Endothelial cell of umbilical vein (primary cell): ENCODE results near the gene GRK5. TPM values are rescaled to one million over a fixed set of nuclear protein-coding genes. Genes with fewer than 3 reads are reported as not detected.

Experiments
- BruUV-seq: library from RNA; stranded (reverse); fragments of 400-500 nt; replicated peaks from 2 replicates; lab custom pipeline; 2021; lab: Mats Ljungman, UMichigan
- CTCF ChIA-PET: fragments of 300-600, 350-600 bp; sonication (Branson Sonifier 250); formaldehyde crosslinking; loops from one replicate; lab custom pipeline; 2021; ENCODE audit warnings: antibody characterized with exemption, inconsistent platforms; lab: Charles Lee
- POLR2A ChIA-PET: fragments of 300-600, 350-600 bp; sonication (Branson Sonifier 250); formaldehyde crosslinking; loops from one replicate; lab custom pipeline; 2021; ENCODE audit warnings: antibody characterized with exemption, inconsistent platforms; lab: Charles Lee
- DNase-seq: peaks from one replicate; pipeline ENCODE4 v3.0.0-alpha.2; 2011; ENCODE audit warnings: low read depth, low spot score
- FAIRE-seq: peaks from 2 replicates; lab custom pipeline; 2011; peaks lifted over from hg19 to GRCh38; lab: Jason Lieb, UNC
- H2AFZ ChIP-seq: 2 replicates; pipeline ENCODE4 v1.6.0; 2012; ENCODE audit warnings: low read depth, low read length, control low read depth, inconsistent platforms
- H3K27ac ChIP-seq: 2 replicates; pipeline ENCODE4 v1.5.1; 2011; ENCODE audit warnings: low read depth, mild to moderate bottlenecking, control low read depth, low read length, moderate library complexity; ENCODE audit not compliant: insufficient read depth
- H3K27me3 ChIP-seq, 2 experiments: 2 replicates each; pipeline versions ENCODE4 v1.6.0 to v1.6.1; 2011; ENCODE audit warnings: low read length in 2 of 2, mixed read lengths in 1 of 2; ENCODE audit not compliant: control insufficient read depth in 2 of 2, insufficient read depth in 2 of 2
- H3K36me3 ChIP-seq, 2 experiments: 2 replicates in 1 of 2; 3 replicates in 1 of 2; pipeline ENCODE4 v1.5.1; 2011; ENCODE audit warnings: low read length in 2 of 2, mild to moderate bottlenecking in 1 of 2, moderate library complexity in 1 of 2; ENCODE audit not compliant: control insufficient read depth in 2 of 2, insufficient read depth in 2 of 2; ENCODE audit errors: extremely low read depth in 1 of 2
- H3K4me1 ChIP-seq: 3 replicates; pipeline ENCODE4 v1.5.1; 2011; ENCODE audit warnings: mild to moderate bottlenecking, low read length; ENCODE audit not compliant: control insufficient read depth, insufficient read depth; ENCODE audit errors: extremely low read depth
- H3K4me2 ChIP-seq: 2 replicates; pipeline ENCODE4 v1.6.1; 2011; ENCODE audit warnings: low read length, control low read depth, mixed read lengths; ENCODE audit not compliant: insufficient read depth
- H3K4me3 ChIP-seq, 3 experiments: fragments of 200-600 bp in 1 of 3; sonication (generic), shearing (Covaris generic) in 1 of 3; replicated peaks in 1 of 3; 2 replicates each; pipeline ENCODE4 v1.5.1; 2011 to 2016; ENCODE audit warnings: control low read depth in 3 of 3, low read length in 3 of 3, mild to moderate bottlenecking in 2 of 3, inconsistent platforms in 1 of 3, low read depth in 1 of 3, moderate library complexity in 1 of 3; ENCODE audit not compliant: insufficient read depth in 1 of 3
- H3K79me2 ChIP-seq: 2 replicates; pipeline ENCODE4 v1.6.0; 2012; ENCODE audit warnings: low read length, inconsistent platforms; ENCODE audit not compliant: control insufficient read depth, insufficient read depth
- H3K9ac ChIP-seq: replicated peaks from 2 replicates; pipeline ENCODE3; 2011; ENCODE audit warnings: low read length, control low read depth; ENCODE audit not compliant: insufficient read depth; ENCODE audit errors: extremely low read depth
- H3K9me1 ChIP-seq: replicated peaks from 3 replicates; pipeline ENCODE4 v1.6.0; 2011; ENCODE audit warnings: mild to moderate bottlenecking, low read length; ENCODE audit not compliant: control insufficient read depth, insufficient read depth; ENCODE audit errors: extremely low read depth
- H3K9me3 ChIP-seq: replicated peaks from 2 replicates; pipeline ENCODE4 v1.5.1; 2012; ENCODE audit warnings: low read length, inconsistent platforms; ENCODE audit not compliant: control insufficient read depth, insufficient read depth
- H4K20me1 ChIP-seq: replicated peaks from 2 replicates; pipeline ENCODE3; 2011; ENCODE audit warnings: mild to moderate bottlenecking, low read length; ENCODE audit not compliant: control insufficient read depth, insufficient read depth; ENCODE audit errors: extremely low read depth
- EZH2 ChIP-seq: IDR thresholded peaks from 2 replicates; pipeline ENCODE4 v1.6.1; 2012; ENCODE audit warnings: borderline replicate concordance, low read depth, mild to moderate bottlenecking, moderate library complexity, low read length, inconsistent platforms; ENCODE audit not compliant: severe bottlenecking
- FOS ChIP-seq: IDR thresholded peaks from 2 replicates; pipeline ENCODE4 v1.6.1; 2011; ENCODE audit warnings: mild to moderate bottlenecking, low read length, moderate library complexity, borderline replicate concordance; ENCODE audit not compliant: insufficient read depth
- GATA2 ChIP-seq: IDR thresholded peaks from 2 replicates; pipeline ENCODE4 v1.7.0; 2011; ENCODE audit warnings: low read depth, mild to moderate bottlenecking, moderate library complexity, mixed read lengths, low read length; ENCODE audit not compliant: insufficient read length, insufficient read depth
- JUN ChIP-seq: IDR thresholded peaks from 2 replicates; pipeline ENCODE4 v1.6.1; 2011; ENCODE audit warnings: borderline replicate concordance, low read depth; ENCODE audit not compliant: insufficient read length, insufficient read depth
- MAX ChIP-seq: IDR thresholded peaks from 2 replicates; pipeline ENCODE4 v1.6.1; 2011; ENCODE audit not compliant: insufficient read depth, insufficient read length
- MYC ChIP-seq: IDR thresholded peaks from one replicate; pipeline ENCODE4 v1.6.1; 2011; ENCODE audit warnings: mild to moderate bottlenecking, low read depth, low read length
- POLR2A ChIP-seq: IDR thresholded peaks from 2 replicates; pipeline ENCODE4 v1.6.1; 2012; ENCODE audit warnings: low read depth, mild to moderate bottlenecking, control low read depth, low read length
- POLR2AphosphoS5 ChIP-seq: IDR thresholded peaks from 2 replicates; pipeline ENCODE4 v1.6.1; 2012; ENCODE audit warnings: low read depth, mild to moderate bottlenecking, control low read depth, low read length, moderate library complexity; ENCODE audit not compliant: insufficient read depth
- dilution Hi-C: fragments of 300-500 bp; cut with MboI; formaldehyde crosslinking; loops from one replicate; pipeline ENCODE4 v1.15.0; 2019; ENCODE audit warnings: low sequenced_read_pairs; ENCODE audit not compliant: extremely low pct_ligation_motif_present
- intact Hi-C: fragments of 100-400 bp; cut with micrococcal nuclease; formaldehyde crosslinking; loops from one replicate; pipeline ENCODE4 v1.10.0; 2022
- polyA plus RNA-seq, 4 experiments: library from polyadenylated mRNA; depleted of rRNA in 3 of 4; stranded (reverse) in 3 of 4; unstranded in 1 of 4; fragments of >200 nt; gene quantifications; 2 replicates each; pipeline versions ENCODE4 v1.2.1 to v1.2.3, GENCODE V29; 2011 to 2012; ENCODE audit warnings: missing spikeins in 1 of 4
- total RNA-seq: library from RNA; stranded (reverse); gene quantifications from 2 replicates; pipeline ENCODE4 v1.2.3, GENCODE V29; 2021
- TF ChIP-seq, protein P1 (sequence below), 2 donors: IDR thresholded peaks; 1 replicate in 1 of 2; 2 replicates in 1 of 2; pipeline ENCODE4 v1.5.1; 2011; ENCODE audit warnings: low read length in 2 of 2, mild to moderate bottlenecking in 2 of 2, moderate library complexity in 2 of 2, control low read depth in 1 of 2, inconsistent platforms in 1 of 2, low read depth in 1 of 2; ENCODE audit not compliant: insufficient read depth in 1 of 2; ENCODE audit errors: extremely low read depth in 1 of 2

The GRK5 gene
- total and polyA plus RNA-seq, 2 donors (not counting 3 experiments of a cell fraction or from before 2014, with no cell fraction given), result 13.1 to 29.5 TPM

GRCh38 chr10:119304541-119304940 is 97.2 kb downstream of the GRK5 start:
- intact Hi-C loops, result no loop called here
- ChIA-PET POLR2A (interaction anchor here (0.7 kb wide), 1 partner anchor 66 kb away, joined by 7 read pairs; no protein-coding TSS in a partner anchor), CTCF (interaction anchor here (2.4 to 3.5 kb wide), 2 partner anchors 98 kb away, joined by 9 to 15 read pairs; partner anchors contain the start of gene GRK5)
- Histone ChIP-seq H3K27ac (no peak overlapping the region), H3K79me2 (peaks cover 3% of the 10 kb centered on the region), H3K4me1 (peaks cover 49% of the 10 kb centered on the region), H3K9me3 (no peaks in the 10 kb centered on the region), H3K4me3 (no peak overlapping the region), H3K9me1 (no peaks in the 10 kb centered on the region), H3K4me2 (no peak overlapping the region), H3K9ac (no peak overlapping the region), H2AFZ (no peak overlapping the region), H3K27me3 (no peaks in the 10 kb centered on the region), H4K20me1 (no peaks in the 10 kb centered on the region), H3K36me3 (no peaks in the 10 kb centered on the region)
- FAIRE-seq (no peak), DNase-seq (no peak)
- TF ChIP-seq FOS (no peak), POLR2AphosphoS5 (no peak), POLR2A (no peak), EZH2 (no peak), JUN (no peak), GATA2 (no peak), MYC (no peak), MAX (no peak)
- TF ChIP-seq, protein P1, sequence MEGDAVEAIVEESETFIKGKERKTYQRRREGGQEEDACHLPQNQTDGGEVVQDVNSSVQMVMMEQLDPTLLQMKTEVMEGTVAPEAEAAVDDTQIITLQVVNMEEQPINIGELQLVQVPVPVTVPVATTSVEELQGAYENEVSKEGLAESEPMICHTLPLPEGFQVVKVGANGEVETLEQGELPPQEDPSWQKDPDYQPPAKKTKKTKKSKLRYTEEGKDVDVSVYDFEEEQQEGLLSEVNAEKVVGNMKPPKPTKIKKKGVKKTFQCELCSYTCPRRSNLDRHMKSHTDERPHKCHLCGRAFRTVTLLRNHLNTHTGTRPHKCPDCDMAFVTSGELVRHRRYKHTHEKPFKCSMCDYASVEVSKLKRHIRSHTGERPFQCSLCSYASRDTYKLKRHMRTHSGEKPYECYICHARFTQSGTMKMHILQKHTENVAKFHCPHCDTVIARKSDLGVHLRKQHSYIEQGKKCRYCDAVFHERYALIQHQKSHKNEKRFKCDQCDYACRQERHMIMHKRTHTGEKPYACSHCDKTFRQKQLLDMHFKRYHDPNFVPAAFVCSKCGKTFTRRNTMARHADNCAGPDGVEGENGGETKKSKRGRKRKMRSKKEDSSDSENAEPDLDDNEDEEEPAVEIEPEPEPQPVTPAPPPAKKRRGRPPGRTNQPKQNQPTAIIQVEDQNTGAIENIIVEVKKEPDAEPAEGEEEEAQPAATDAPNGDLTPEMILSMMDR (IDR thresholded peaks at IDR 0.05; ENCODE audit: extremely low read depth in 1 of 2, insufficient read depth in 1 of 2, low read depth in 1 of 2, low read length in 2 of 2), result no peak
- no TSS peak for BruUV-seq
- dilution Hi-C loops, result no loop called here
